ENCODE results near the gene AMDHD2.
"Not testable (repeated sequence)": the region's sequence is repeated elsewhere in the genome, so short reads cannot be mapped to it uniquely, and the experiment has no call there.

Gene AMDHD2

GRCh38 chr16:2517954-2518605 lies 2.1 kb upstream of the AMDHD2 start:
- DNase-seq (ENCODE audit: low spot score): no peak

DNA sequence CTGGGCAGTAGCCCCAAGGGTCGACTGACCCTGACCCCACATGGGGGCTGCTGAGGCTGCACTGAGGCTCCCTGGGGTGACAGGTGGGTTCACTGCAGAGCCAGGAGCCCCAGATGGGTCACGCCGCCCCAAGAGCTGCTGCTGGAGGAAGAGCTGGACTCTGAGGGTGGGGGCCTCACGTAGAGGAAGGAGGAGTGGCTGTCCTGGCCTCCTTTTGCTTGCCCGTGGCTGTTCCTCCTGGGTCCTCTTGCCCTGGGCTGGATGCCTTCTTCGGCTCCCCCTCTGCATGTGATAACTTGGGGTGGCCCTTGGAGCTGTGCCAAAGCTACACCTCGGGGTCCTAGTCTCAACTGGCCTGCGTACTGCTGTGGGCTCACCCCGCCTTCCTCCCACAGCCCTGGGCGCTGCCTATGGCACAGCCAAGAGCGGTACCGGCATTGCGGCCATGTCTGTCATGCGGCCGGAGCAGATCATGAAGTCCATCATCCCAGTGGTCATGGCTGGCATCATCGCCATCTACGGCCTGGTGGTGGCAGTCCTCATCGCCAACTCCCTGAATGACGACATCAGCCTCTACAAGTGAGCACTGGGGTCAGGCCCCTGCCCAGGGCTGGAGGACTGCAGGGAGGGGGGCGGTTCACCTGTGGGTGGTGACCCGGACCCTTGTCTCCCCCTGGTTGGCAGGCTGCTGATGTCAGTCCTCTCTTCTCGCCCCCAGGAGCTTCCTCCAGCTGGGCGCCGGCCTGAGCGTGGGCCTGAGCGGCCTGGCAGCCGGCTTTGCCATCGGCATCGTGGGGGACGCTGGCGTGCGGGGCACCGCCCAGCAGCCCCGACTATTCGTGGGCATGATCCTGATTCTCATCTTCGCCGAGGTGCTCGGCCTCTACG lies 1.1 kb upstream of the AMDHD2 start:
- DNase-seq (ENCODE audit: low spot score): no peak

DNA sequence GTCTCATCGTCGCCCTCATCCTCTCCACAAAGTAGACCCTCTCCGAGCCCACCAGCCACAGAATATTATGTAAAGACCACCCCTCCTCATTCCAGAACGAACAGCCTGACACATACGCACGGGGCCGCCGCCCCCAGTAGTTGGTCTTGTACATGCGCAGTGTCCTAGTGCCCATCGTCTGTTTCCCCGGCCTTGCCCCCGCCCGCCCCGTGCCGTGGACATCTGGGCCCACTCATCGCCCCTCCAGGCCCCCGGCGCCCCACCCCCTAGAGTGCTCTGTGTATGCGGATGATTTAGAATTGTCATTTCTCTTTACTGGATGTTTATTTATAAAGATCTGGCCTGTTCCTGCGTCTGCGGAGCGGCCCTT lies 475 bp upstream of the AMDHD2 start:
- no peak for DNase-seq (ENCODE audit: low spot score)

DNA sequence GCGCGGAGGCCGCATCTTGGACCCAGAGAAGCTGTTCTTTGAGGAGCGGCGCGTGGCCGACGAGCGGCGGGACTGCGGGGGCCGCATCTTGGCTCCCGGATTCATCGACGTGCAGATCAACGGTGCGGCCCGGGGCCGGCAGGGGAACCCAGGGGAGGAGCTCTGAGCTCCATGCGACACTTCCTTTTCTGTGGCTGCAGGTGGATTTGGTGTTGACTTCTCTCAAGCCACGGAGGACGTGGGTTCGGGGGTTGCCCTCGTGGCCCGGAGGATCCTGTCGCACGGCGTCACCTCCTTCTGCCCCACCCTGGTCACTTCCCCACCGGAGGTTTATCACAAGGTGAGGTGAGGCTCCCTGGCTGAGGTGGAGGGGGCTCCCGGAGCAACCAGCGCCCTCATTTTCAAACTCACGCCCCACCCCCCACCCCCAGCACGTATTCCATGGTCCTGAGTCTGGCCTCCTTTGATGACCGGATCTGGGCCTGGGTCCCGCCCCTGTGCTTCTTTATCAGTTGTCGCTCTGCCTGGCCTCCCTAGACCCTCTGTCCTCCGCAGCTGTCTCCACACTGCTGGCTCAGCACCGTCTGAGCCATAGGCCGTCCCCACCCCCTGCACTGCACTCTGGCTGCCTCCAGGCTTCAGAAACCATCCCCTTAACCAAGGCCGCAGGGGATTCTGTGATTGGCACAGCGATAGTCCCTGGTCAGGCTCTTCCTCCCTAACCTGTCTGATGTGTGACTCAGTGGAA lies 787 bp downstream of the AMDHD2 start:
- no peak for DNase-seq (ENCODE audit: low spot score)

DNA sequence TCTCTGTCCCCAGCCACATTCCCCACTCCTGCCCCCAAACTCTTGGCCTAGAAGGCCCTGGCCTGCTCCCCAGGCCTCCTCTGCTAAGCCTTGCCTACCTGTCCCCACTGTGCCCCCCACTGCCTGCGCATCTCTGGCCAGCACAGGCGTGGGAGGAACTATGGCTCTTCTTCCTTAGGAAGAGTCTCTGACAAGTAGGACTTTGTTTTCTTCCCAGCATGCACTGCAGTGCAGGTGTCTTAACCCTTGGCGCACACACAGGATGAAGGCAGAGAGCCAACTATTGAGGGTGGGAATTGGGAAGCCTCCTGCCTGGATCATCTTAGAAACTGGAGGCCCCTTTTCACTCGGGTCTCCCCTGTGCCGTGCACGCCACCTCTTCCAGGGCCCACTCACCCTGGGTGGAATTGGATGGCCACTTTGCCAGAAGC lies 3.6 kb downstream of the AMDHD2 start:
- no peak for DNase-seq (ENCODE audit: low spot score)

- DNase-seq (ENCODE audit: low spot score): peak; percentile 83
Observed at GRCh38 chr16:2524339-2524938, 4.3 kb downstream of the AMDHD2 start.

DNA sequence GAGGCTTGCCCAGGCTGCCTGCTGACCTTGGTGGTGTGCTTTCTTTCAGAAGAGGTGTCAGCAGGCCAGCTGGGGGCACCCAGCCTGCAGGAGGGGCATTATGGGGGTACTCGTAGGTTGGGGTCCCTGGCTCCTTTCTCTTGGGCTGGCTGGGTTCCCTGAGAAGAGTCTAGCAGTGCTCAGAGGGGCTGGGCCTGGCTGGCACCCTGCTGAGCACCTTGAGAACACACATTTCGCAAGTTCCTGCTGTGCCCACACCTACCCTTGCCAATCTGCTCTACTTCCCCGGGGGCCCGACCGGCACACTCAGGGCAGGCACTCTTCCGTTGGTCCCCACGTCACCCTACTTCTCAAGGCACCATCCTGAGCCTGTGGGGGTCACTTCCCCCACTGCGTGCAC lies 6.0 kb downstream of the AMDHD2 start:
- DNase-seq (ENCODE audit: low spot score): no peak

GRCh38 chr16:2527071-2527783 lies 7.1 kb downstream of the AMDHD2 start:
- no peak for DNase-seq (ENCODE audit: low spot score)

DNA sequence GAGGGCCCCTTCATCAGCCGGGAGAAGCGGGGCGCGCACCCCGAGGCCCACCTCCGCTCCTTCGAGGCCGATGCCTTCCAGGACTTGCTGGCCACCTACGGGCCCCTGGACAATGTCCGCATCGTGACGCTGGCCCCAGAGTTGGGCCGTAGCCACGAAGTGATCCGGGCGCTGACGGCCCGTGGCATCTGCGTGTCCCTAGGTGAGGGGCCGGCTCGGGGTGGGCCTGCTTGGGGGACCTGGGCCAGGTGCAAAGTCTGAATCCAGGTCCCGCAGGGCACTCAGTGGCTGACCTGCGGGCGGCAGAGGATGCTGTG lies 7.6 kb downstream of the AMDHD2 start:
- DNase-seq (ENCODE audit: low spot score): no peak

DNA sequence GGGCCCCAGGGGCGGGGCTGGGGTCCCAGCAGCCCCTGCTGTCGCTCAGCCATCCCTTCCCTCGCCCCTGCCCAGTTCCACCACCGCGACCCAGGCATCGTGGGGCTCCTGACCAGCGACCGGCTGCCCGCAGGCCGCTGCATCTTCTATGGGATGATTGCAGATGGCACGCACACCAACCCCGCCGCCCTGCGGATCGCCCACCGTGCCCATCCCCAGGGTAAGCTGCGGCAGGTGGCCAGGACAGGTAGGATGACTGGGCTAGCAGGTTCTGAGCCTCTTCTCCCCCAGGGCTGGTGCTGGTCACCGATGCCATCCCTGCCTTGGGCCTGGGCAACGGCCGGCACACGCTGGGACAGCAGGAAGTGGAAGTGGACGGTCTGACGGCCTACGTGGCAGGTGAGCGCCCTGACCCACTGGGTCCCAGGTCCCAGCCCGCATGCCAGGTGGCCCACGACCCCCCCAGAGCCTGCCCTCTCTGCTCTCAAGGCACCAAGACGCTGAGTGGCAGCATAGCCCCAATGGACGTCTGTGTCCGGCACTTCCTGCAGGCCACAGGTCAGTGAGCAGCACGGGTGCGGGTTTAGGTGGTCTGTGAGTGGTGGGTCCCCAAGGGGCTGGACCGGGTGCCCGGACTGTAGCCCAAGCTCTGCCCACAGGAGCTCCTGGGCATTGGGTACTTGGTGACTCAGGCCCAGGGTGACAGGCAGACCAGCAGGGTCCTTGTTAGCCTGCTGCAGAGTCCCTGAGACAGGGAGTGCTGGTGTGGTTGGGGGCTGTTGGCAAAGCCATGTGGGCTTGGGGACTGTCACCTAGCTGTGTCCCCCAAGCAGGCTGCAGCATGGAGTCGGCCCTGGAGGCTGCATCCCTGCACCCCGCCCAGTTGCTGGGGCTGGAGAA lies 8.2 kb downstream of the AMDHD2 start:
- DNase-seq (ENCODE audit: low spot score): no peak

DNA sequence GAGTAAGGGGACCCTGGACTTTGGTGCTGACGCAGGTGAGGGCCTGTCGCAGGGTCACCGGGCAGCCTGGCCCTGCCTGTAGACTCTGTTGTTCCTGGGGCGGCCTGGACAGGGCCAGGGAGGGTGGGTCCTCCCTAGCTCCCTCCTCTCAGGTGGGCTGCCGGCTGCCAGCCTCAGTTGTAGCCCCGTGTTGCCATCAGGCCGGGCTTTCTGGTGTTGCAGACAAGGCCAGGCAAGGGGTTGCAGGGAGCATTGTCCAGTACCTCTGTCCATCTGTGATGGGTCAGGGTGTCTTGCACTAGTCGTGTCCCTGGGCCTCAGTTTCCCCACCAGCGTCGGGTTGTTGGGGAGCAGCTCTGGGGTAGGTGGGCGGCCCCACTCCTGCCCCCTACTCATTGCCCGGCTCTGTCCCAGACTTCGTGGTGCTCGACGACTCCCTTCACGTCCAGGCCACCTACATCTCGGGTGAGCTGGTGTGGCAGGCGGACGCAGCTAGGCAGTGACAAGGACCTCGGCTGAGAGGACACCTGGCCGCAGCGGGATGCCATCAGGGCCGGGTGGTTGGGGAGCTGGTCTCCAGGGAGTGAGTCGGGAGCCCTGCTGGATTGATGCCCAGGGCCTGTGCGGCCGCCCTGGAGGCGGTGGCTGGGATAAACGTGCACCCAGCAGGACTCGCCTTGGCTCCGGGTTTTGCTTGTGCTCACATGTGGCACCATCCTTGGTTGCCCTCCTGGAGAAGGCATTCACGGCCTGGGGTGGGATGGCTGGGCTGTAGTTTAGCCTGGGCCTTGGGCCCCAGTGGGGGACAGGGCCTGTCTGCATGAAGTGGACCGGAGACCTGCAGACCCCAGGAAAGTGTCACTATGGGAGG lies 9.1 kb downstream of the AMDHD2 start:
- DNase-seq (ENCODE audit: low spot score): no peak

DNA sequence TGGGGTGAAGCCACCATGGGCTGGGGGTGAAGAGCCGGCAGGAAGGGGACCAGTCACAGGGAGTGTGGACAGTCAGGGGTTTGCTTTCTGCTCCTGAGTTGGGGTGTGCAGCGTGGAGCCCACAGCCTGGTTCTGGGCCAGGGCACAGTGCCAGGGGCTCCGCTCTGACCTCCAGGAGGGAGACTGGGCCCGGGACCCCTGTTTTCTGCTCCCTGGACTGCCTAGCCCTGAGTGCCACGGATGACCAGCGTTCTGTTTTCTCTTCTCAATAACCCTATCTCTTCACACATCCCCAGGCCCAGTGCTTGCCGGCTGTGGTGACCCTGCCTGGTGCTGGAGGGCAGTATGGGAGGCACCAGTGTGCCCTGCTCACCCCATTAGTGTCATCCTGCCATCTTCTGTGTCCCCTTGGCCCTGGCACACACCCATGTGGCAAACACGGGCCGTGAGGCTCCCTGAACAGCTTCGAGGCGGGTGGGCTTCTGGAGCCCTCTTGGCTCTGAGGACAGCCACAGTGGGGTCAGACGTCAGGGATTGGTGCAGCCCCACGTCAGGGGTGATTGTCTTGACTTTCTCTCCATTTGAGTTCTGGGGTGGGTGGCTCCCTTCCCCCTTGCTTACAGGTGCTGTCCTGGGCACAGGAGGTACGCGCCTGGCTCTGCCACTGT lies 9.9 kb downstream of the AMDHD2 start:
- no peak for DNase-seq (ENCODE audit: low spot score)

DNA sequence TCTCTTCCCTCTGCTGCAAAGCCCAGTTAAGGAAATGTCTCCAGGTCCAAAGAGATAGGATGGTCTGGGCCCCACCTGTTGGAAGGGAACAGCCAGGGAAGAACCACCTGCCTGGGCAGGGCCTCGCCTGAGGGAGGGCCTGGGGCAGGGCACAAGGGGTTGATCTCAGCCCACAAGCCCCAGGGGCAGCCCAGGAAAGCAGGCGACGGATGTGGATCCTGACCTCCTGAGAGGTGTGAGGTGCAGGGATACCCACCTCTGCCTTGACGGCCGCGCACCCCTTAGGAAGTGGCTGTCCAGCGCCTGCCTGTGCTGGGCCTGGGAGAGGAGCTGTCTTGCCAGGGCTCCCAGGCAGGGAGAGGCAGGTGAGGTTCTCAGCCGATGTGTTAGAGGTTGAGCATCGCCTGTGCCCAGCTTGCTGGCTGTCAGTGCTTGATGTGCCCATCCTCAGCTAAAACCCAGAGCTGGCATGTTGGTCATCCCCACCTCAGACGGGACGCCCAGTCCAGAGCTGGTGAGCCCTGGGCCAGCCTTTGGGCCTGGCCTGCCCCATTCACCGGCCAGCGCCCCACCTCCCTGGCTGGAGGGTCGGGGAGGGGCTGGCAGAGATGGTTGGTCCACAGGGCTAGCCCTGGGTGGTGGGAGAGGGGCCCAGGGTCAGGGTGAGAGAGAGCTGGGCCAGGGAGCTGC lies 10.6 kb downstream of the AMDHD2 start:
- DNase-seq (ENCODE audit: low spot score): no peak

DNA sequence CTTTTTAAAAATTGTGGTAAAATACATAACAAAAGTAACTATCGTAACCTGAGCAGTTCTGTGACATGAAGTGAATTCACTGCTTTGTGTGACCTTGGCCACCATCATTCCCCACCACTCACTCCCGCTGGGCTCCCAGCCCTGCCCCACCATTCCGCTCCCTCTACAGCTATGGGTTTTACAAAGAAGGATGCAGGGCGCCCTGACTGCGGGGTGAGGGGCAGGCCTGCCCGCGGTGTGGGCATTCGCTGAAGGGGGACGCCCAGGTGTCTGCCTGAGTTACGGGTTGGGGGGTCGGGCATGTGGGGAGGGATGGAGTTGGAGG lies 11.2 kb downstream of the AMDHD2 start, which contains the start of gene CEMP1:
CEMP1 (minus strand) TSS at position 38 of the 325 bp plus-strand sequence. CDS start 335 bp downstream, outside the sequence.
- DNase-seq (ENCODE audit: low spot score): no peak

DNA sequence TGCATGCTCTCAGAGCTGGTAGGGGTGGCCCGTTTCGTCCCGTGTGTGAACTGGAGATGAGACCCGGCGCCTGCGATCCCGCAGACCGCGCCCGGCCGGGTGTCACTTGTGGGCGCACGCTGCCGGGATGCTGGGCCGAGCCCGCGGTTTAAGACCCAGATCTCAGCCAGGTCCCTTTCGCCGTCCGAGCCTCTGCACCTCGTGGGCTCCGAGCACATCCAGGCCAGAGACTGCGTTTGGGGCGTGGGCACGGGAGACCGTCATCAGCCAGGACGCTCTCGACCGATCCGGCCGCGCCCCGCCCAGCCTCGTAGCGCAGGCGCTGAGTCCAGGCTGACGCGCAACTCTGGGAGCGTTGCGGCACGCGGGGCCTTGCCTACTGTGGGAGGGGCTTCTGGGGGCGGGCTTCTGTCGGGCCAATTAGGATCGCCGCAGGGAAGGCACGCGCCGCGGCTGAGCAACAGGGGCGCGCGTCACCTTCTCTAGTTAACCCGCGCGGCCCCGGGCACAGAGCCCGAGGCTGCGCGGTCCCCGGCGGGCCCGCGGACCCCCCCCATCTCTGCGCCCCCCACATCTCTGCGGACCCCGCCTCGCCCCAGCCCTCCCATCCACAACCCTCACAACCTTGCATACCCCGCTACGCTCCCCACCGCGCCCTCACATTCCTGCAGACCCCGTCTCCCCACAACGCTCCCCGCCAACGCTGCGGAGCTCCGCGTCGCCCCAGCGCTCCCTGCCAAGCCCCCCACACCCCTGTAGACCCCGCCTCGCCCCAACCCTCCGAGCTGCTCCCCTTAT lies 11.7 kb downstream of the AMDHD2 start:
- peak; percentile 96 for DNase-seq (ENCODE audit: low spot score)

DNA sequence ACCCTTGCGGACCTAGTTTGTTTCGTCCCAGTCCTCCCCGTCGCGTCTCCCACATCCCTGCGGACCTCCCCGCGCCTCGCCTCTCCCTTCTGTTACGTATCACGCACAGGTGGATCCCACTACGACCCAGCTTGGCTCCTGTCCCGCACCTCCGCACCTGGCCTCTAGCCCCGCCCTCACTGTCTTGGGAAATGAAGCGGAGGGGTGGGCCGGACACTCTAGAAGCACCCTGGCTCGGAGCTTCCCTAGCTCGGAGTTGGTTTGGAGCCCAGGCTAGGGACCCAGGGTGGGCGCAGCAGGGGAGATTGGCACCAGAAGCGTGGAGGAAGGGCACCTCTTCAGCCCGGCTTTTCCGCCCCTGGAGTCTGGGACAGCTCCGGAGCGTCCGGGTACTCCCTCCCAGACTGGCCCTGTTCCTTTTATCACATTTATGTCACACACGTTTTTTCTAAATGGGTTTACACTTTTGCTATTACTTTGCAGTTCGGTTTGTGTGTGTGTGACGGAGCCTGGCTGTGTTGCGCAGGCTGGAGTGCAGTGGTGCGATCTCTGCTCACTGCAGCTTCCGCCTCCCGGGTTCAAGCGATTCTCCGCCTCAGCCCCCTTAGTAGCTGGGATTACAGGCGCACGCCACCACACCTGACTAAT lies 12.4 kb downstream of the AMDHD2 start:
- DNase-seq (ENCODE audit: low spot score): peak; percentile 81

GRCh38 chr16:2533142-2533755 lies 13.1 kb downstream of the AMDHD2 start:
- not testable (repeated sequence) for DNase-seq (ENCODE audit: low spot score)
